GM06990 (cell line): ENCODE results near the gene DIABLO.
"Not testable (repeated sequence)": the region's sequence is repeated elsewhere in the genome, so short reads cannot be mapped to it uniquely, and the experiment has no call there.

Experiments used
- DNase-seq: peaks from one replicate; pipeline ENCODE4 v3.0.0-alpha.2; 2011; ENCODE audit not compliant: insufficient read length; ENCODE audit errors: extremely low read depth
- H3K27me3 ChIP-seq: replicated peaks from 2 replicates; pipeline ENCODE4 v1.6.0; 2011; ENCODE audit warnings: low read length; ENCODE audit not compliant: control insufficient read depth, insufficient read depth
- H3K36me3 ChIP-seq: 2 replicates; pipeline ENCODE4 v1.5.1; 2011; ENCODE audit warnings: low read length; ENCODE audit not compliant: control insufficient read depth, insufficient read depth
- H3K4me3 ChIP-seq: replicated peaks from 2 replicates; pipeline ENCODE4 v1.5.1; 2011; ENCODE audit warnings: low read depth, mild to moderate bottlenecking, control low read depth, low read length
- TF ChIP-seq, protein P1 (sequence below): IDR thresholded peaks from 2 replicates; pipeline ENCODE4 v1.5.1; 2011; ENCODE audit warnings: low read length, control low read depth, mild to moderate bottlenecking, inconsistent platforms; ENCODE audit not compliant: insufficient read depth, poor library complexity, severe bottlenecking

DIABLO gene

DNA sequence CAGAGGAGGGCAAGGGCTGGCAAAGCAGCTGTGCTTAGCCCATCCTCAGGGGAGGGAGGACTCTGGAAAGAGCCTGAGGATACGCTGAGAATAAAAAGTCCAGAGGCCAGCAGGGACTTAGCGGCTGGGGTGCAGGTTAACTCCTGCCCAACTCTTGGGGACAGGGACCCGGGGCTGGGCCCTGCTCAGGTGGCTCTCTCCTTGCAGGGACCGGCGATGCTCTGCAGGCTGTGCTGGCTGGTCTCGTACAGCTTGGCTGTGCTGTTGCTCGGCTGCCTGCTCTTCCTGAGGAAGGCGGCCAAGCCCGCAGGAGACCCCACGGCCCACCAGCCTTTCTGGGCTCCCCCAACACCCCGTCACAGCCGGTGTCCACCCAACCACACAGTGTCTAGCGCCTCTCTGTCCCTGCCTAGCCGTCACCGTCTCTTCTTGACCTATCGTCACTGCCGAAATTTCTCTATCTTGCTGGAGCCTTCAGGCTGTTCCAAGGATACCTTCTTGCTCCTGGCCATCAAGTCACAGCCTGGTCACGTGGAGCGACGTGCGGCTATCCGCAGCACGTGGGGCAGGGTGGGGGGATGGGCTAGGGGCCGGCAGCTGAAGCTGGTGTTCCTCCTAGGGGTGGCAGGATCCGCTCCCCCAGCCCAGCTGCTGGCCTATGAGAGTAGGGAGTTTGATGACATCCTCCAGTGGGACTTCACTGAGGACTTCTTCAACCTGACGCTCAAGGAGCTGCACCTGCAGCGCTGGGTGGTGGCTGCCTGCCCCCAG lies 19.6 kb downstream of the DIABLO start:
- Histone ChIP-seq H3K27me3 (no peaks in the 10 kb centered on the region; the same call in 1 of the 2 replicates), H3K36me3 (peaks cover 5% of the 10 kb centered on the region), H3K4me3 (no peak overlapping the region)
- TF ChIP-seq, protein P1, sequence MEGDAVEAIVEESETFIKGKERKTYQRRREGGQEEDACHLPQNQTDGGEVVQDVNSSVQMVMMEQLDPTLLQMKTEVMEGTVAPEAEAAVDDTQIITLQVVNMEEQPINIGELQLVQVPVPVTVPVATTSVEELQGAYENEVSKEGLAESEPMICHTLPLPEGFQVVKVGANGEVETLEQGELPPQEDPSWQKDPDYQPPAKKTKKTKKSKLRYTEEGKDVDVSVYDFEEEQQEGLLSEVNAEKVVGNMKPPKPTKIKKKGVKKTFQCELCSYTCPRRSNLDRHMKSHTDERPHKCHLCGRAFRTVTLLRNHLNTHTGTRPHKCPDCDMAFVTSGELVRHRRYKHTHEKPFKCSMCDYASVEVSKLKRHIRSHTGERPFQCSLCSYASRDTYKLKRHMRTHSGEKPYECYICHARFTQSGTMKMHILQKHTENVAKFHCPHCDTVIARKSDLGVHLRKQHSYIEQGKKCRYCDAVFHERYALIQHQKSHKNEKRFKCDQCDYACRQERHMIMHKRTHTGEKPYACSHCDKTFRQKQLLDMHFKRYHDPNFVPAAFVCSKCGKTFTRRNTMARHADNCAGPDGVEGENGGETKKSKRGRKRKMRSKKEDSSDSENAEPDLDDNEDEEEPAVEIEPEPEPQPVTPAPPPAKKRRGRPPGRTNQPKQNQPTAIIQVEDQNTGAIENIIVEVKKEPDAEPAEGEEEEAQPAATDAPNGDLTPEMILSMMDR = no peak
- no peak for DNase-seq

DNA sequence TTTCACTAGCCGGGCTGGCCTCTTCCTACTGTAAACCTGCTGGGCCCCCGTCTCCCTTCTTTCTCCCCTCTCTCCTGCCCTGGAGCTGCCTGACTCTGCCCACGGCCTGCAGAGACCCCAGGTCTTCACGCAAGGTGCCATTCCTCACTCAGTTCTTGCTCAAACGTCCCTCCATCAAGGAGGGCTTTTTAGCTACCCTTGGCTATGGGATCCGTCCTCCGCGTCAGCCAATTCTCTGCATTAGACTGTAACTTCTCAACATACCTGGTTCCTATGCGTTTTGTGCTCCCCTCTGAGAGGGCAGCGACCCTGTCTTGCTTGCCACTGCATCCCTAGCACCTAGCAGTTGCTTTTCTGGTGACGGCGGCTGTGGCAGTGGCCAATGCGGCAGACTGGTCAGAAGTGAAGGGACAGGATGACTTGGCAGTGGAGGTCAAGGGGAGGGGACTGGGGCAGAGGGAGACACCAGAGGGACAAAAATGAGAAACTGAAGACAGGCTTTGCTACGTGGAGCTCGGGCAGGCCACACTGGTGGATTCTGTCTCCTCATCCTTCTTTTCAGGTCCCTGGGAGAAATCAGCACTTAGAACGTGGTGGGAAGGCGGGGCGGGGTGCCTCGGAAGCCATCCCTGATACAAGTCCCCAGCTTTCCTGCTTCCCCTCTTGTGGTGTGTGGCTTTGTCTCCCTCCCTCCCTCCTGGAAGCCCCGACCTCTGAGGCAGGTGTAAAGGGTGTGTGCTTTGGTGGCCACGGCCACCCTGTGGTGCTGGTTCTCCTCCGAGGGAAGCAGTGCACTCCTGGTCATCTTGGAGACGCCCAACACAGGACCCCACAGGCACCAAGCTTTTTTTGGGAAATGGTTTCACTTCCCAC lies 20.6 kb downstream of the DIABLO start:
- Histone ChIP-seq H3K27me3 (no peaks in the 10 kb centered on the region; the same call in 1 of the 2 replicates), H3K36me3 (peaks cover 4% of the 10 kb centered on the region), H3K4me3 (no peak overlapping the region)
- TF ChIP-seq, protein P1 = no peak
- no peak for DNase-seq

DNA sequence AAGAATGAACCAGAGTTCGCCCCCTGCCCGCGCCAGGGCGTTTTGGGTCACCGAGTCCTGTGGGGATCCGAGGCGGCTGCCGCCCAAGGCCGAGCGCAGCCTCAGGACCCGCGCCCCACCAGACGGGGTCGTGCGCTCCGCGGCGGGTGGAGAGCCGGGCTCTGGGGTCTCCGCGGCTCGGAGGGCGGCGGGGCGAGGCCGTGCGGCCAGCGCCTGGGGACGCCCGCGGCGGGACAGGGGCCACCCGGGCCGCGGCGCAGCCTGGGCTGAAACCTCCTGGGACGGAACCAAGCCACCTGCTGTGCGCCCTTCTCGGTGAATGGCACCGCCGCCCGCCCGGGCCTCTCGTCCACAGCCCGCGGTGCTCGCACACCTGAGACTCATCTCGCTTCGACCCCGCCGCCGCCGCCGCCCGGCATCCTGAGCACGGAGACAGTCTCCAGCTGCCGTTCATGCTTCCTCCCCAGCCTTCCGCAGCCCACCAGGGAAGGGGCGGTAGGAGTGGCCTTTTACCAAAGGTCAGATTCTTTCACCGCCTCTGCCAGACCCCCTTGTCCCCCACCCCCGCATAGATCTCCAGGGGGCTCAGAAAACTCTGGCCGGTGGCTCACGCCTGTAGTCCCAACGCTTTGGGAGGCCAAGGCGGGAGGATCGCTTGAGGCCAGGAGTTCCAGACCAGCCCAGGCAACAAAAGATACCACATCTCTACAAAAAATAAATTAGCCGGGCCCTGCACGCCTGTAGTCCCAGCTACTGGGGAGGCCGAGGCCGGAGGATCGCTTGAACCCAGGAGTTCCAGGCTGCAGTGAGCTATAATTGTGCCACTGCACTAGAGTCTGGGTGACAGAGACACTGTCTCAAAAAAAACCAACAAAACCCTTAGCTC lies 21.4 kb downstream of the DIABLO start:
- H3K36me3 ChIP-seq = peaks cover 4% of the 10 kb centered on the region
- H3K27me3 ChIP-seq = peaks cover 2% of the 10 kb centered on the region; the same call in 1 of the 2 replicates
- TF ChIP-seq, protein P1 = no peak
- DNase-seq = no peak
- peak overlapping the region; percentile 22 for H3K4me3 ChIP-seq

DNA sequence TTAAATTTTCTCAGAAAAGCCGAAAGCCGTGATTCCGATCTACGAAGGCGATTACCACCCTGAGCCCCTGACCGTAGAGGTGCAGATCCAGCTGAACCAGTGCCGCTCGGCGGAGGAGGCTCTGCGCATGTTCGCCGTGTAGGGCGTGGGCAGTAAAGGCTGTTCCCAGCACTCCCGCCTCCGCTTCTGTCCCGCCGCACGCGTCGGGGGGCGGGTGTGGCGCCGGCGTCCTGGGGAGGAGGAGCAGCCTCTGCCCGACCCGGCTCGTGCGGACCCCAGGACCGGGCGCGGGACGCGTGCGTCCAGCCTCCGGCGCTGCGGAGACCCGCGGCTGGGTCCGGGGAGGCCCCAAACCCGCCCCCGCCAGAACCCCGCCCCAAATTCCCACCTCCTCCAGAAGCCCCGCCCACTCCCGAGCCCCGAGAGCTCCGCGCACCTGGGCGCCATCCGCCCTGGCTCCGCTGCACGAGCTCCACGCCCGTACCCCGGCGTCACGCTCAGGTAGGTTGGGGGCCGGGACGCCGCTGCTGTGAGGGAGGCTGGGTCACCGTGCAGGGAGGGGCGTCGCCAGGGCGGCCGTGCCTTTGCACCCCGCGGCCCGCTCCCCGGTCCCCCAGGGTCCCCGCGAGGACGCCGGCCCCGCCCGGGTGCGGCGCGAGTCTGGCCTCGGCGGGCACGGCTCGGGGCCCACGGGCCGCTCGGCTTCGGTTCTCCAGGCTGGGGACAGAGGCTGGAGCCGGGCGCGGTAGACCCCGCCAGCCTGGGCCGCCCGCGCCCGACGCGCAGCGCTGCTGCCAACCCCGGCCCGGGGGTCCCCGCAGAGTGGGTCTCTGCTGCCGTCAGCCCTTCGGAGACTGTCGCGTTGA lies 22.3 kb downstream of the DIABLO start, which contains the start of gene B3GNT4:
Gene B3GNT4, plus strand, starts transcription at position 409 of the 866 bp plus-strand sequence. CDS start 910 bp downstream, outside the sequence.
- DNase-seq = peak; percentile 53
- Histone ChIP-seq H3K4me3 (peak within 1 kb of the TSS; percentile 50), H3K27me3 (peaks cover 2% of the 10 kb centered on the region; the same call in 1 of the 2 replicates), H3K36me3 (peaks cover 4% of the 10 kb centered on the region)
- TF ChIP-seq, protein P1 = no peak

DNA sequence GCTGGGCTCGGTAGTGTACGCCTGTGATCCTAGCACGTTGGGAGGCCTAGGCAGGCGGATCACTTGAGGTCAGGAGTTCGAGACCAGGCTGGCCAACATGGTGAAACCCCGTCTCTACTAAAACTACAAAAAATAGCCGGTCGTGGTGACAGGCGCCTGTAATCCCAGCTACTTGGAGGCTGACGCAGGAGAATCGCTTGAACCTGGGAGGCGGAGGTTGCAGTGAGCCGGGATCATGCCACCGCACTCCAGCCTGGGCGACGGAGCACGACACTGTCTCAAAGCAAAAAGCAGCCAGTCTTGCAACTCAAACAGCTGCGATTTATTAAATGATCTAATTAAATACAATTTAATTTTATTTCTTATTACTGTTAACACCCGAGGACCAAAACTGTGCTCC lies 23.0 kb downstream of the DIABLO start:
- not testable (repeated sequence) for H3K4me3 ChIP-seq, DNase-seq, H3K27me3 ChIP-seq, H3K36me3 ChIP-seq
